Upper lobe of right lung (tissue), 1 donor: Measurements from ENCODE around the gene GOLGA1. TPM values are rescaled to one million over a fixed set of nuclear protein-coding genes. Genes with fewer than 3 reads are reported as not detected.

Experiments used
- ATAC-seq: fragments of 200-7000 bp; cut with Tn5 transposase; one replicate; pipeline ENCODE4 v1.9.1; 2020; ENCODE audit warnings: mild to moderate bottlenecking, moderate library complexity
- DNase-seq: peaks from one replicate; pipeline ENCODE4 v3.0.0-alpha.2; 2020
- H3K27ac ChIP-seq: fragments of 200-600 bp; one replicate; pipeline ENCODE4 v1.8.0; 2022
- H3K27me3 ChIP-seq: fragments of 200-600 bp; one replicate; pipeline ENCODE4 v1.8.0; 2022; ENCODE audit warnings: mild to moderate bottlenecking
- H3K36me3 ChIP-seq: fragments of 200-600 bp; one replicate; pipeline ENCODE4 v1.8.0; 2022
- H3K4me1 ChIP-seq: fragments of 200-600 bp; one replicate; pipeline ENCODE4 v1.8.0; 2022
- H3K4me3 ChIP-seq: fragments of 200-600 bp; one replicate; pipeline ENCODE4 v1.8.0; 2022; ENCODE audit warnings: mild to moderate bottlenecking
- H3K9me3 ChIP-seq: fragments of 200-600 bp; one replicate; pipeline ENCODE4 v1.8.0; 2022
- intact Hi-C: fragments of 100-400 bp; cut with DNase I; formaldehyde crosslinking; loops from one replicate; pipeline ENCODE4 v1.11.0; 2022
- total RNA-seq: library from RNA; stranded (reverse); fragmentation: NEBNext Ultra II Directional; extraction: Animal tissue kit (Norgen Biotek cat#: 25700); gene quantifications from one replicate; pipeline ENCODE4 v1.2.1, GENCODE V29; 2021
- TF ChIP-seq, protein P1 (sequence below): fragments of 200-600 bp; IDR thresholded peaks from one replicate; pipeline ENCODE4 v1.8.0; 2022; ENCODE audit warnings: antibody characterized with exemption
- donor health status: DM: no; HTN: yes; CAD: no; lungs with severe emphysema.

The GOLGA1 gene
- total RNA-seq, 1 donor from 2014 or later = 17.9 TPM

DNA sequence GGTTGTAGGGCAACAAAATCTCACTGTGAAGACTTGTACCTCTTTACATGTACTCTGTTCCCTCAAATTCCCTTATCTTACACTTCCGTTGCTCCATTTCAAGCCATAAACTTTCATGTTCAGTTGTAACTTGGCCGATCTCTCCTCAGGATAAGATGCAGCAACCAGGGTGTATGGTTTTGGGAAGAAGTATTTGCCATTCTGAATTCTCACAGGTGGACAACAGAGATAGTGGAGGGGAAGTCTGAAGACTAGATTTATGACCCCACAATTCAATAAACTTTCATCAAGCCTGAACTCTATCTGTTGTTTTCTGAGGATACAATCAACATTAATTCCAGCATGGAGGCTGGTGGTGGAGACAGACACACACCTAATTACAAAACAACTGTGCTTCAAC is 27.5 kb downstream of the GOLGA1 start:
- Histone ChIP-seq H3K9me3 (no peaks in the 10 kb centered on the region), H3K27ac (no peak overlapping the region), H3K4me1 (no peaks in the 10 kb centered on the region), H3K27me3 (no peaks in the 10 kb centered on the region), H3K4me3 (no peak overlapping the region), H3K36me3 (peaks cover 57% of the 10 kb centered on the region)
- intact Hi-C loops = no loop called here
- ATAC-seq (no peak), DNase-seq (no peak)
- TF ChIP-seq, protein P1, sequence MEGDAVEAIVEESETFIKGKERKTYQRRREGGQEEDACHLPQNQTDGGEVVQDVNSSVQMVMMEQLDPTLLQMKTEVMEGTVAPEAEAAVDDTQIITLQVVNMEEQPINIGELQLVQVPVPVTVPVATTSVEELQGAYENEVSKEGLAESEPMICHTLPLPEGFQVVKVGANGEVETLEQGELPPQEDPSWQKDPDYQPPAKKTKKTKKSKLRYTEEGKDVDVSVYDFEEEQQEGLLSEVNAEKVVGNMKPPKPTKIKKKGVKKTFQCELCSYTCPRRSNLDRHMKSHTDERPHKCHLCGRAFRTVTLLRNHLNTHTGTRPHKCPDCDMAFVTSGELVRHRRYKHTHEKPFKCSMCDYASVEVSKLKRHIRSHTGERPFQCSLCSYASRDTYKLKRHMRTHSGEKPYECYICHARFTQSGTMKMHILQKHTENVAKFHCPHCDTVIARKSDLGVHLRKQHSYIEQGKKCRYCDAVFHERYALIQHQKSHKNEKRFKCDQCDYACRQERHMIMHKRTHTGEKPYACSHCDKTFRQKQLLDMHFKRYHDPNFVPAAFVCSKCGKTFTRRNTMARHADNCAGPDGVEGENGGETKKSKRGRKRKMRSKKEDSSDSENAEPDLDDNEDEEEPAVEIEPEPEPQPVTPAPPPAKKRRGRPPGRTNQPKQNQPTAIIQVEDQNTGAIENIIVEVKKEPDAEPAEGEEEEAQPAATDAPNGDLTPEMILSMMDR = no peak

DNA sequence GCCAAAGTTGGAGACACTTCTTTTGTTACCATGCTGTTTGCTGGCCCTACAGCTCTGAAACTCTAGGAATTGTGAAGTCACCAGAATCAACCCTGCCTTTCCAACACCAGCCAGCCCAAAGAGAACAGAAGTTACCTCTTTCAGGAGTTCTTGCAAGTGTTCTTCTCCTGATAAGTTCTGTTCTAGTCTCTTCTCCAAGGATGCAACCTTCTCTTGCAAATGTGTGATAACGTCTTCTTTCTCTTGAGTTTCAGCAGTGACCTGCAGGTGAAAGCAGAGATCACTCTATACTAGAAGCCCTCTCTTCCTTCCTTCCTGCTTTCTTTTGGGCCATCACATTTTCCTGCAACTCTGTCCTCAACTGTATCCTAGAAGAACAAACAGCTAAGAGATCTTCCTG is 29.1 kb downstream of the GOLGA1 start:
- no peak overlapping the region for H3K4me3 ChIP-seq
- TF ChIP-seq, protein P1 = no peak
- no peaks in the 10 kb centered on the region for H3K9me3 ChIP-seq
- peaks cover 64% of the 10 kb centered on the region for H3K36me3 ChIP-seq
- ATAC-seq = no peak
- H3K27ac ChIP-seq = no peak overlapping the region
- H3K27me3 ChIP-seq = no peaks in the 10 kb centered on the region
- no peak for DNase-seq
- intact Hi-C loops = no loop called here
- no peaks in the 10 kb centered on the region for H3K4me1 ChIP-seq

DNA sequence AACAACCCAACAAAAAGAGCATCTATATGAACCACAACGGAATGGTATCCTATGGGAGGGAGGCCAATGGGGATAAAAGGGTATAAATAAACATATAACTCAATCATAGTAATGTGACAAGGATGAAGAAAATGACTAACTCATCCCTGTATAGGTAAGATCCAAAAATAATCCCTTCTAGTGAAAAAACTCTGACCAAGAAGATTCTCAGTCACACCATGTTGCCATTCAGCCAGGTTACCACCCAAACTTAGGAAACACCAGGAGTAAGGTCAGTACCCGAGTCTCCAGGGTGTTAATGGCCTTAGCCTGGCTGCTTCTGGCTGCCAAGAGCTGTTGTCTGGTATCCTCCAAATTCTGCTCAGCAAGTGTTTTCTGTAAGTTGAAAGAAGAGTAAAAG is 32.8 kb downstream of the GOLGA1 start:
- Histone ChIP-seq H3K9me3 (no peaks in the 10 kb centered on the region), H3K27ac (no peak overlapping the region), H3K27me3 (no peaks in the 10 kb centered on the region), H3K36me3 (peaks cover 72% of the 10 kb centered on the region), H3K4me3 (no peak overlapping the region), H3K4me1 (no peaks in the 10 kb centered on the region)
- DNase-seq (no peak), ATAC-seq (no peak)
- TF ChIP-seq, protein P1 = no peak
- intact Hi-C loops = no loop called here

DNA sequence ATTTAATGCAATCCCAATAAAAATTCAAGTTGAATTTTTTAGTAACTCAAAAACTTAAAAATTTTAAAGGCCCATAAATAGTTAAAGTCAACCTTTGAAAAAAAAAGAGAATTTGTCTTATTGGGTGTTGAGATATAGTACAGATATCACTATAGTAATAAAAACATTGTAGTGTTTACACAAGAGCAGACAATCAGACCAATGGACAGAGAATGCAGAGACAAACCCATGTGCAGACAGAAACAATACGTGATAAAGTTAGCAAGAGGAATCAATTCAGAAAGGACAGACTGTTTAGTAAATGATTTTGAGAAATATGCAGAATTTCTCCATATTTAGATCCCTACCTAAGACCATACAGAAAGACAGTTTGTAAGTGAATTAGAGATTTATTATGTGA is 33.9 kb downstream of the GOLGA1 start:
- TF ChIP-seq, protein P1 = no peak
- ATAC-seq = no peak
- intact Hi-C loops = no loop called here

DNA sequence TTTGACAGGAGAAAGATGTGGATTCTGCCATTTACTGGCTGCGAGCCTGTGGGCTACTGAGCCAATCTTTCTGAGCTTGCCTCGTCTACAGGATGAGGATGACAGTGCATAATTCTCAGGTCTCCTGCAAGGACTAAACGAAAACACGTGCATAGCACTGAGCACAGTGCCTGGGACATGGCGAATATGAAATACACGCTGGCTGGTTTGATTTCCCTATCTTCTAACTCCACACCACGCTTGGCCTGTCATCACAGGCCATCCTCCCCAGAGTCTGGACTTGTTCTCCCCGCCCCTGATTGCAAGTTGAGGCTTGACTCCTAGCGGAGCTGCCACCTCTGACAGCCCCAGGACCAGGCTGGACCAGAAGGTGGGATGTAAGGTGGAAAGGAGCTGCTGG is 41.0 kb downstream of the GOLGA1 start:
- Histone ChIP-seq H3K36me3 (peaks cover 65% of the 10 kb centered on the region), H3K4me3 (no peak overlapping the region), H3K27ac (no peak overlapping the region), H3K9me3 (no peaks in the 10 kb centered on the region), H3K4me1 (no peaks in the 10 kb centered on the region), H3K27me3 (no peaks in the 10 kb centered on the region)
- intact Hi-C loops = no loop called here
- ATAC-seq (no peak), DNase-seq (no peak)
- TF ChIP-seq, protein P1 = no peak

More for the DNA sequence above, 33.9 kb downstream of the GOLGA1 start:
- no peaks in the 10 kb centered on the region for H3K4me1 ChIP-seq
- H3K9me3 ChIP-seq = no peaks in the 10 kb centered on the region
- peaks cover 71% of the 10 kb centered on the region for H3K36me3 ChIP-seq
- no peak overlapping the region for H3K27ac ChIP-seq
- H3K4me3 ChIP-seq = no peak overlapping the region
- no peaks in the 10 kb centered on the region for H3K27me3 ChIP-seq
- DNase-seq = no peak
